SK-N-SH (cell line): ENCODE data around the gene TJP3.

Experiments
- EZH2phosphoT487 ChIP-seq: fragments of 200-600 bp; sonication (generic); IDR thresholded peaks from 2 replicates; pipeline ENCODE4 v1.6.1; 2017; ENCODE audit warnings: low read depth, mixed run types, mild to moderate bottlenecking, antibody characterized with exemption, moderate library complexity, borderline replicate concordance
- MEF2A ChIP-seq: IDR thresholded peaks from 2 replicates; pipeline ENCODE4 v1.4.0; 2012; ENCODE audit warnings: low read depth, borderline replicate concordance
- MXI1 ChIP-seq: IDR thresholded peaks from 2 replicates; pipeline ENCODE4 v1.6.1; 2012; ENCODE audit warnings: mild to moderate bottlenecking, low read depth, low read length, improper control_type of control experiment
- POLR2AphosphoS5 ChIP-seq: IDR thresholded peaks from 2 replicates; pipeline ENCODE4 v1.6.1; 2012; ENCODE audit warnings: low read depth, low read length
- RAD21 ChIP-seq: IDR thresholded peaks from 2 replicates; pipeline ENCODE4 v1.6.1; 2012; ENCODE audit warnings: mild to moderate bottlenecking, low read length
- RCOR1 ChIP-seq: fragments of 150-350 bp; IDR thresholded peaks from 2 replicates; pipeline ENCODE4 v1.6.1; 2017; ENCODE audit warnings: antibody characterized with exemption, low read length
- RFX5 ChIP-seq: IDR thresholded peaks from 2 replicates; pipeline ENCODE4 v1.6.1; 2012; ENCODE audit warnings: mild to moderate bottlenecking, improper control_type of control experiment, low read length
- RXRA ChIP-seq: IDR thresholded peaks from 2 replicates; pipeline ENCODE4 v1.4.0; 2012; ENCODE audit warnings: low read depth, mild to moderate bottlenecking, borderline replicate concordance
- TF ChIP-seq, protein P1 (sequence below): fragments of 200-600 bp; sonication (generic); IDR thresholded peaks from 2 replicates; pipeline ENCODE4 v1.6.1; 2017; ENCODE audit warnings: antibody characterized with exemption, mild to moderate bottlenecking, moderate library complexity
- TF ChIP-seq, protein P2 (sequence below): IDR thresholded peaks from 2 replicates; pipeline ENCODE4 v1.4.0; 2012; ENCODE audit warnings: low read depth

DNA sequence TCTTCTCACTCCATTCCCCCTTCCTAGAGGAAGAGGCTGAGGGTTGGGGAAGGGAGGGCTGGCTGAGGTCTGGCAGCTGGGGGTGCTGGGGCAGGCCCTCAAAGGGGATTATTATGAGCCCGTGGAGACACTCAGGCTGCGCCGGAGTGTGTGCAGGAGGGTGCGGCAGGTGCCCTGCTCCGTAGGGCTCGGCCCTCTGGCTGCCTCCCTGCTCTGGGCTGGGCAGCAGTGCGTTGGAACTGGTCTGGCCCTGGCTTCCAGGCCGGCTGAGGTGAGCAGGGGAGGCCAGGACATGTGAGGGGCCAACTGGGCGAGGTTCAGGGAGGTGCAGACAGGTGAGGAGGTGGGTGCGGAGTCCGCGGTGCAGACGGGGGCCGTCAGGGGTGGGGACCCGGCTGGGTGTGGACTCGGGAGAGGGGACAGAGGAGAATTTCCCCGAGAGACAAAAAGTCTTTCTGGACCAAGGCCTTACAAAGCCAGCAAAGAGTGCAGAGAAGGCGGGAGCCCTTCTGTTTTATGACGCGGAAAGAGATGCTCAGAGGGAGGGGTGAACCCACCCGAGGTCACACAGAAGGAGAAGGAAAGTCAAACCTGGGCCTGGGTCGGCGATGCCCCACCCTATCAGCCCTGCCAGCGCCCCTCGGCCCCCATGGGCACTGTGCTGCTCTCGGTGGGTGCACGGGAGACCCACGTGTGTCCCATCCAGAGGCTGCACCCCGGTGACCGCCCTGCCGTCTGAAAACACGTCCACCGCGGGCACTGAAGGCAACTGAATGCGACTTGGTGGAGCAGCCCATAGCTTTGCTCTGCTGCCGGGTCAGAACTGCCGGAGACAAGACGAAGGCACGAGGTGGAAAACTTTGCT lies 38.9 kb upstream of the TJP3 start:
- TF ChIP-seq, protein P1, sequence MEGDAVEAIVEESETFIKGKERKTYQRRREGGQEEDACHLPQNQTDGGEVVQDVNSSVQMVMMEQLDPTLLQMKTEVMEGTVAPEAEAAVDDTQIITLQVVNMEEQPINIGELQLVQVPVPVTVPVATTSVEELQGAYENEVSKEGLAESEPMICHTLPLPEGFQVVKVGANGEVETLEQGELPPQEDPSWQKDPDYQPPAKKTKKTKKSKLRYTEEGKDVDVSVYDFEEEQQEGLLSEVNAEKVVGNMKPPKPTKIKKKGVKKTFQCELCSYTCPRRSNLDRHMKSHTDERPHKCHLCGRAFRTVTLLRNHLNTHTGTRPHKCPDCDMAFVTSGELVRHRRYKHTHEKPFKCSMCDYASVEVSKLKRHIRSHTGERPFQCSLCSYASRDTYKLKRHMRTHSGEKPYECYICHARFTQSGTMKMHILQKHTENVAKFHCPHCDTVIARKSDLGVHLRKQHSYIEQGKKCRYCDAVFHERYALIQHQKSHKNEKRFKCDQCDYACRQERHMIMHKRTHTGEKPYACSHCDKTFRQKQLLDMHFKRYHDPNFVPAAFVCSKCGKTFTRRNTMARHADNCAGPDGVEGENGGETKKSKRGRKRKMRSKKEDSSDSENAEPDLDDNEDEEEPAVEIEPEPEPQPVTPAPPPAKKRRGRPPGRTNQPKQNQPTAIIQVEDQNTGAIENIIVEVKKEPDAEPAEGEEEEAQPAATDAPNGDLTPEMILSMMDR = no peak
- TF ChIP-seq RXRA (no peak), MEF2A (no peak), EZH2phosphoT487 (no peak), RCOR1 (no peak), RFX5 (no peak), POLR2AphosphoS5 (no peak), RAD21 (no peak), MXI1 (no peak)
- TF ChIP-seq, protein P2, sequence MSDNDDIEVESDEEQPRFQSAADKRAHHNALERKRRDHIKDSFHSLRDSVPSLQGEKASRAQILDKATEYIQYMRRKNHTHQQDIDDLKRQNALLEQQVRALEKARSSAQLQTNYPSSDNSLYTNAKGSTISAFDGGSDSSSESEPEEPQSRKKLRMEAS = no peak
